ENCODE data around the gene TEC. TPM values are rescaled to one million over a fixed set of nuclear protein-coding genes. Genes with fewer than 3 reads are reported as not detected.

The TEC gene
- total and polyA plus RNA-seq, 11 donors = 1.1 to 4.5 (median 2.2) TPM

DNA sequence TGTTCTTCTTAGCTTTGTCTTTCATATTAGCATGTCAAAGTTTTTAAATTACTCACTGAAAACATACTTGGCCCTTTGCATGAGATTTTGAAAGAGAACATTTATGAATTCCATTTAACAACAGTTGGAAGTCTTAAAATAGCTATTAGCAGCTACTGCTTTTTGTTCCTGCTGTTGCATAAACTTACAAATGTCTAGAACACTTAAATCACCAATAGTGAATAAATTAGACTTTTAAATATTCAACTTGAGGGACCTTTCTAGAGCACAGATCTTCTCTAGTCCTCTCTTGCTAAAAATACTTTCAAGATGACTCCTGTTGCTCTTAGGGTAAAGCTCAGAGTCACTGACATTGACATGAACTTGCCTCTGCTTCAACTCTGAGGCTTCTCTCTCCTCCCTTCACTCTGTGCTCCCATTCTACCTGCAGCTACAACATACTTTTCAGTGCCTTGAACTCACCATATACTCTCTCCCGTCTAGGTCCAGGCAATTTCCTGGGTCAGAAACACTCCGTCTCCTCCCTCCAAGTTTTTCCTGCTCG, 119.7 kb downstream of the TEC start:
- peaks cover 0 to 2% (median 0%) of the 10 kb centered on the region in 12 donors for H3K4me1 ChIP-seq
- ATAC-seq (peak in 3 of 4 donors; percentile 22 to 57 (median 33)), DNase-seq (no peak)
- no peak overlapping the region for H3K27ac ChIP-seq
- intact Hi-C loops (cut with DNase I) = loop anchor here in 1 of 10 donors (10.0 kb wide), 1 partner anchor 115 kb away; the partner anchor contains the start of gene TEC
- H3K27me3 ChIP-seq = no peaks in the 10 kb centered on the region
- 60 to 74% (median 65%) methylated on average over 3 of the region's 3 CpGs for WGBS, 4 donors
- peaks cover 0 to 19% (median 11%) of the 10 kb centered on the region in 12 donors for H3K9me3 ChIP-seq
- H3K4me3 ChIP-seq = no peak overlapping the region
- H3K36me3 ChIP-seq = peaks cover 0 to 12% (median 0%) of the 10 kb centered on the region in 9 donors
- TF ChIP-seq, protein P1, sequence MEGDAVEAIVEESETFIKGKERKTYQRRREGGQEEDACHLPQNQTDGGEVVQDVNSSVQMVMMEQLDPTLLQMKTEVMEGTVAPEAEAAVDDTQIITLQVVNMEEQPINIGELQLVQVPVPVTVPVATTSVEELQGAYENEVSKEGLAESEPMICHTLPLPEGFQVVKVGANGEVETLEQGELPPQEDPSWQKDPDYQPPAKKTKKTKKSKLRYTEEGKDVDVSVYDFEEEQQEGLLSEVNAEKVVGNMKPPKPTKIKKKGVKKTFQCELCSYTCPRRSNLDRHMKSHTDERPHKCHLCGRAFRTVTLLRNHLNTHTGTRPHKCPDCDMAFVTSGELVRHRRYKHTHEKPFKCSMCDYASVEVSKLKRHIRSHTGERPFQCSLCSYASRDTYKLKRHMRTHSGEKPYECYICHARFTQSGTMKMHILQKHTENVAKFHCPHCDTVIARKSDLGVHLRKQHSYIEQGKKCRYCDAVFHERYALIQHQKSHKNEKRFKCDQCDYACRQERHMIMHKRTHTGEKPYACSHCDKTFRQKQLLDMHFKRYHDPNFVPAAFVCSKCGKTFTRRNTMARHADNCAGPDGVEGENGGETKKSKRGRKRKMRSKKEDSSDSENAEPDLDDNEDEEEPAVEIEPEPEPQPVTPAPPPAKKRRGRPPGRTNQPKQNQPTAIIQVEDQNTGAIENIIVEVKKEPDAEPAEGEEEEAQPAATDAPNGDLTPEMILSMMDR (IDR thresholded peaks at IDR 0.05) = no peak
- TF ChIP-seq POLR2A (IDR thresholded peaks at IDR 0.05) = no peak

DNA sequence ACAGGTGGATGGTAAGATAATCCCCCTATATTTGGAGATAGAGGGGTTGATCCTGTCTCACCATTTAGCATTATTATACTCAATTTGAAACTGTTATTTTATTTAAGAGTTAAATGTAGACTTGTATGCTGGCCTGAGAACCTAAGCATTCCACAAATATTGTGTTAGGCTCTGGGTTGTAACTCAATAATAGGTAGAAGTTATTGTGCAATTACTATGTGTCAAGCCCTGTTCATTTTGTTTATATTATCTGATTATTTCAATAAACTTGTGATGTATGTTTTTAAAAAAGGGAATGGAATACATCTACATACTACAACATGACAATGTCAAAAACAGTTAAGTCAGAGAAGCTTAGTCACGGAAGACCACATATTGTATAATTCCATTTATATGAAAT, 122.0 kb downstream of the TEC start:
- Histone ChIP-seq H3K27ac (no peak overlapping the region), H3K36me3 (peaks cover 0 to 19% (median 0%) of the 10 kb centered on the region in 9 donors), H3K4me3 (no peak overlapping the region), H3K27me3 (no peaks in the 10 kb centered on the region), H3K9me3 (no peaks in the 10 kb centered on the region), H3K4me1 (peaks cover 0 to 2% (median 0%) of the 10 kb centered on the region in 12 donors)
- intact Hi-C loops (cut with DNase I) = loop anchor here in 1 of 10 donors (10.0 kb wide), 1 partner anchor 117 kb away; the partner anchor contains the start of gene TEC
- ATAC-seq = no peak
- 93 to 98% (median 95%) methylated on average over 1 of the region's 1 CpG for WGBS, 4 donors
- DNase-seq = no peak
- no peak for TF ChIP-seq POLR2A (IDR thresholded peaks at IDR 0.05)
- TF ChIP-seq, protein P1 (IDR thresholded peaks at IDR 0.05) = no peak

DNA sequence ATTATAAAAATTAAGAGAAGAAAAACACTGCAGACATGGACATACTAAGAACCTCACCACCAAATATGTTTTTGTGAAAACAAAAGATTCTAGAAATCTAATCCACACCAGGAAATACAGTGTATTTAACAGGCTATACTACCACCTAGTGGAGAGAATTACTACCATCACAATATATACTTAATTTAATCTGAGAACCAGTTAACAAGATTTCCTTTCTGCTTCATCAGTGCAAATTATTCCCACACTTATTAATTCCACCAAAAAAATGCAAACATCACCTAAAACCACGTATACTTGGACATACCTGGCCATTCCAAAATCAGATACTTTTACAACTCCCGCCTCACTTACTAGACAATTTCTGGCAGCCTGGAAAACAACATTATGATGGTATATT, 128.6 kb downstream of the TEC start:
- 49 to 55% (median 52%) methylated on average over 2 of the region's 2 CpGs for WGBS, 4 donors
- peaks cover 0 to 5% (median 0%) of the 10 kb centered on the region in 12 donors for H3K4me1 ChIP-seq
- H3K9me3 ChIP-seq = no peaks in the 10 kb centered on the region
- intact Hi-C loops (cut with DNase I) = loop anchor here in 1 of 10 donors (10.0 kb wide), 1 partner anchor 124 kb away; the partner anchor contains the start of gene TEC
- no peaks in the 10 kb centered on the region for H3K27me3 ChIP-seq
- H3K4me3 ChIP-seq = no peak overlapping the region
- no peak for TF ChIP-seq POLR2A (IDR thresholded peaks at IDR 0.05)
- TF ChIP-seq, protein P1 (IDR thresholded peaks at IDR 0.05) = peak; percentile 39 to 67 (median 51)
- peaks cover 0 to 34% (median 6%) of the 10 kb centered on the region in 9 donors for H3K36me3 ChIP-seq
- H3K27ac ChIP-seq = no peak overlapping the region
- DNase-seq (no peak), ATAC-seq (peak in 1 of 4 donors; percentile 56)

DNA sequence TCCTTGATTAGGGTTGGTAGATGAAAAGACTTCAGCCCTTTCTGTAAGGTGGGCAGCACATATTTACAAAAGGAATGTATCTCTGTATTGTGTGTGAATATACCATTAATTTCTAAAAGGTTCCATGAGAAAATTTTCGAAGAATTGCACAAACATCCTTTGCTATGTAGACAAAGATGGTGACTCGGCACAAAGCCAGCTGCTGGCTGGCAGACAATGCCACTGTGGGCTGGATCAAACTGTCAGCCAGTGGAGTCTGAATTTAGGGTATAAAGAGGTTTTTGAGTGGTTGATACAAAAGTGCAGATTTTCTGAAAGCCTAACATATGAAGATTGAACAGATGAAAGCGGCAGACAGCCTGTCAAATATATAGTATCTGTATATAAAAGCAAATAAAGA, 129.9 kb downstream of the TEC start:
- Histone ChIP-seq H3K36me3 (peaks cover 0 to 43% (median 7%) of the 10 kb centered on the region in 9 donors), H3K27me3 (no peaks in the 10 kb centered on the region), H3K4me3 (no peak overlapping the region), H3K27ac (peak overlapping the region in 1 of 12 donors; percentile 38), H3K9me3 (no peaks in the 10 kb centered on the region), H3K4me1 (peaks cover 0 to 5% (median 0%) of the 10 kb centered on the region in 12 donors)
- no peak for DNase-seq
- intact Hi-C loops (cut with DNase I) = loop anchor here in 3 of 10 donors (10.0 kb wide), 3 partner anchors 115 to 135 kb away; partner anchors contain the start of gene TEC (in 1 of the 3)
- TF ChIP-seq POLR2A (IDR thresholded peaks at IDR 0.05) = no peak
- TF ChIP-seq, protein P1 (IDR thresholded peaks at IDR 0.05) = no peak
- ATAC-seq = no peak
- 69 to 75% (median 72%) methylated on average over 3 of the region's 3 CpGs for WGBS, 4 donors
